Measurements from ENCODE around the gene CBLIF.
"Not testable (repeated sequence)": the region's sequence is repeated elsewhere in the genome, so short reads cannot be mapped to it uniquely, and the experiment has no call there.

Gene CBLIF

GRCh38 chr11:59849129-59849528, 3.8 kb upstream of the CBLIF start:
- H3K27me3 ChIP-seq (ENCODE audit: insufficient read depth, poor library complexity, severe bottlenecking), result no peaks in the 10 kb centered on the region
- TF ChIP-seq GABPA (IDR thresholded peaks at IDR 0.05; ENCODE audit: low read depth), result no peak
- TF ChIP-seq CTCF (IDR thresholded peaks at IDR 0.05; ENCODE audit: insufficient read depth, low read length), result no peak
- TF ChIP-seq REST (IDR thresholded peaks at IDR 0.05; ENCODE audit: insufficient replicate concordance, low read depth), result no peak
- no peak; the same call in 1 of the 2 replicates for TF ChIP-seq SPI1 (IDR thresholded peaks at IDR 0.05; ENCODE audit: borderline replicate concordance, low read depth)
- TF ChIP-seq POLR2AphosphoS5 (IDR thresholded peaks at IDR 0.05; ENCODE audit: low read depth), result no peak
- peak; percentile 10 to 36 for DNase-seq (ENCODE audit: low read depth in 1 of 2, low spot score in 1 of 2)
- H3K27ac ChIP-seq (replicated peaks), result peak overlapping the region; percentile 22; the same call in 1 of the 2 replicates
- no peak overlapping the region for H3K4me3 ChIP-seq (replicated peaks; ENCODE audit: insufficient read depth, low read length)

- not testable (repeated sequence) for H3K27ac ChIP-seq (replicated peaks); DNase-seq (ENCODE audit: low read depth in 1 of 2, low spot score in 1 of 2); H3K27me3 ChIP-seq (ENCODE audit: insufficient read depth, poor library complexity, severe bottlenecking); H3K4me3 ChIP-seq (replicated peaks; ENCODE audit: insufficient read depth, low read length)
These were observed 3.1 kb upstream of the CBLIF start for GRCh38 chr11:59848439-59848838.

- Histone ChIP-seq H3K27ac (replicated peaks) (no peak overlapping the region), H3K4me3 (replicated peaks; ENCODE audit: insufficient read depth, low read length) (no peak overlapping the region), H3K27me3 (ENCODE audit: insufficient read depth, poor library complexity, severe bottlenecking) (no peaks in the 10 kb centered on the region)
- TF ChIP-seq SPI1 (IDR thresholded peaks at IDR 0.05; ENCODE audit: borderline replicate concordance, low read depth) (no peak), CTCF (IDR thresholded peaks at IDR 0.05; ENCODE audit: insufficient read depth, low read length) (no peak), GABPA (IDR thresholded peaks at IDR 0.05; ENCODE audit: low read depth) (no peak), POLR2AphosphoS5 (IDR thresholded peaks at IDR 0.05; ENCODE audit: low read depth) (no peak), REST (IDR thresholded peaks at IDR 0.05; ENCODE audit: insufficient replicate concordance, low read depth) (no peak)
- DNase-seq (ENCODE audit: low read depth in 1 of 2, low spot score in 1 of 2), result no peak
These were observed 2.3 kb upstream of the CBLIF start for GRCh38 chr11:59847626-59848025.

GRCh38 chr11:59846556-59846955, 1.3 kb upstream of the CBLIF start:
- TF ChIP-seq SPI1 (IDR thresholded peaks at IDR 0.05; ENCODE audit: borderline replicate concordance, low read depth), result no peak
- no peak for TF ChIP-seq POLR2AphosphoS5 (IDR thresholded peaks at IDR 0.05; ENCODE audit: low read depth)
- TF ChIP-seq CTCF (IDR thresholded peaks at IDR 0.05; ENCODE audit: insufficient read depth, low read length), result no peak
- TF ChIP-seq REST (IDR thresholded peaks at IDR 0.05; ENCODE audit: insufficient replicate concordance, low read depth), result no peak
- TF ChIP-seq GABPA (IDR thresholded peaks at IDR 0.05; ENCODE audit: low read depth), result no peak
- H3K27me3 ChIP-seq (ENCODE audit: insufficient read depth, poor library complexity, severe bottlenecking), result no peaks in the 10 kb centered on the region
- DNase-seq (ENCODE audit: low read depth in 1 of 2, low spot score in 1 of 2), result no peak
- H3K4me3 ChIP-seq (replicated peaks; ENCODE audit: insufficient read depth, low read length), result no peak overlapping the region
- H3K27ac ChIP-seq (replicated peaks), result no peak overlapping the region

Data from HL-60 (cell line).